ENCODE data around the gene SFXN1. TPM values are rescaled to one million over a fixed set of nuclear protein-coding genes. Genes with fewer than 3 reads are reported as not detected.
A peak's percentile ranks its signal among the peaks of the same experiment; 100 is the strongest.

The SFXN1 gene
- total RNA-seq, 1 donor from 2014 or later, result 89.4 TPM

DNA sequence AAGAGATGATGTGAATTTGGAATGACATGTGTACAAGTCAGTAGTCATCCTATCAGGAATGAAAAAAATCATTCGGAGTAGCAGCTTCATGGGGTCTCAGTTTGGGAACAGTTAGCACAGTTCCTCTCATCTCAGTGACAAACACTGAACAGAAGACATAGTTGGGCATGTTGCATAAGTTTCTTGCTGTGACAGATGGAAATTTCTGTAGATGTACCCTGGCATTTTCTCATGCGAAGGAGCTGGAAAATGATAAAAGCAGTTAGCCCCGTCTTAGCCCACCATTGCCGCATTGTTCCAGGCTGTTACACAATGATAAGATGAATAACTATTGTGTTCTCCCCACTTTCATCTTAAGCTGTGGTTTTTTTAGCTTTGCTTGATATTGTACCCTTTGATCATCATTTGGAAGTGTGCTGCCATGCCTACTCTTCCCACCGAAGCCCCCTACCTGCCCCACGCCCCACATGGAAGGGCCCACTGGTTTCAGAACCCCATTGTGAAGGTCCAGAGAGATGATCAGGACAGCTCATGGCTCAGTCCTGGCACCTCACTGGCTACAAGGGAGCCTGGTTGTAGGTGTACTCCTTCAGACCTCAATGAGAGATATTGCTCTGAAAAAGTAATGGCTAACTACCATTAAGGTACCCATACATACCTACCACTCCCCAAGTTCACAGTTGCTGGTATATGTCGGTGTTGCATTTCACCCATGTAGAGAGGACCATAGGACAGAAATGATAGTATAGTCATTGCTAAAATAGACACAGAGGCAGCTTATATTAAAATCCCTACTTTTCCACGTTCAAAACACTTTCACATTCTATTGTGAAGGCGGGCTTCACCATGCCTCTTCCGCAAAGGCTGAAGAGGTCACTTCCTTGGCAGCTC lies 38.8 kb downstream of the SFXN1 start:
- Histone ChIP-seq H2AFZ (ENCODE audit: low read depth, low read length) (no peak overlapping the region), H3K4me2 (ENCODE audit: low read length) (peak overlapping the region; percentile 76), H3K27ac (ENCODE audit: low read depth, low read length) (peak overlapping the region; percentile 81), H3K4me1 (ENCODE audit: insufficient read depth, low read length) (peaks cover 18% of the 10 kb centered on the region), H3K36me3 (ENCODE audit: insufficient read depth, low read length) (peaks cover 36% of the 10 kb centered on the region), H3K27me3 (ENCODE audit: insufficient read depth, low read length) (no peaks in the 10 kb centered on the region), H3K9ac (ENCODE audit: low read length) (peak overlapping the region; percentile 51), H4K20me1 (ENCODE audit: insufficient read depth, low read length) (no peaks in the 10 kb centered on the region), H3K4me3 (ENCODE audit: insufficient read depth, low read depth, low read length) (peak overlapping the region; percentile 31), H3K79me2 (ENCODE audit: insufficient read depth, low read length) (no peaks in the 10 kb centered on the region), H3K9me3 (ENCODE audit: insufficient read depth, low read depth, low read length) (no peaks in the 10 kb centered on the region)
- Mint-ChIP-seq H3K4me1 (ENCODE audit: low read depth, unreplicated experiment) (peaks cover 24% of the 10 kb centered on the region), H3K9me3 (ENCODE audit: unreplicated experiment) (no peaks in the 10 kb centered on the region), H3K36me3 (ENCODE audit: low read depth, unreplicated experiment) (peaks cover 38% of the 10 kb centered on the region), H3K4me3 (ENCODE audit: unreplicated experiment) (no peak overlapping the region), H3K27me3 (ENCODE audit: low read depth, unreplicated experiment) (no peaks in the 10 kb centered on the region), H3K27ac (ENCODE audit: unreplicated experiment) (peak overlapping the region; percentile 44)
- no peak for DNase-seq (ENCODE audit: low read depth)
- no peak for FAIRE-seq
- TF ChIP-seq, protein P1, sequence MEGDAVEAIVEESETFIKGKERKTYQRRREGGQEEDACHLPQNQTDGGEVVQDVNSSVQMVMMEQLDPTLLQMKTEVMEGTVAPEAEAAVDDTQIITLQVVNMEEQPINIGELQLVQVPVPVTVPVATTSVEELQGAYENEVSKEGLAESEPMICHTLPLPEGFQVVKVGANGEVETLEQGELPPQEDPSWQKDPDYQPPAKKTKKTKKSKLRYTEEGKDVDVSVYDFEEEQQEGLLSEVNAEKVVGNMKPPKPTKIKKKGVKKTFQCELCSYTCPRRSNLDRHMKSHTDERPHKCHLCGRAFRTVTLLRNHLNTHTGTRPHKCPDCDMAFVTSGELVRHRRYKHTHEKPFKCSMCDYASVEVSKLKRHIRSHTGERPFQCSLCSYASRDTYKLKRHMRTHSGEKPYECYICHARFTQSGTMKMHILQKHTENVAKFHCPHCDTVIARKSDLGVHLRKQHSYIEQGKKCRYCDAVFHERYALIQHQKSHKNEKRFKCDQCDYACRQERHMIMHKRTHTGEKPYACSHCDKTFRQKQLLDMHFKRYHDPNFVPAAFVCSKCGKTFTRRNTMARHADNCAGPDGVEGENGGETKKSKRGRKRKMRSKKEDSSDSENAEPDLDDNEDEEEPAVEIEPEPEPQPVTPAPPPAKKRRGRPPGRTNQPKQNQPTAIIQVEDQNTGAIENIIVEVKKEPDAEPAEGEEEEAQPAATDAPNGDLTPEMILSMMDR (IDR thresholded peaks at IDR 0.05; ENCODE audit: insufficient read depth, low read depth, low read length), result no peak
- no peak for TF ChIP-seq EZH2 (IDR thresholded peaks at IDR 0.05; ENCODE audit: insufficient read depth, low read length)

DNA sequence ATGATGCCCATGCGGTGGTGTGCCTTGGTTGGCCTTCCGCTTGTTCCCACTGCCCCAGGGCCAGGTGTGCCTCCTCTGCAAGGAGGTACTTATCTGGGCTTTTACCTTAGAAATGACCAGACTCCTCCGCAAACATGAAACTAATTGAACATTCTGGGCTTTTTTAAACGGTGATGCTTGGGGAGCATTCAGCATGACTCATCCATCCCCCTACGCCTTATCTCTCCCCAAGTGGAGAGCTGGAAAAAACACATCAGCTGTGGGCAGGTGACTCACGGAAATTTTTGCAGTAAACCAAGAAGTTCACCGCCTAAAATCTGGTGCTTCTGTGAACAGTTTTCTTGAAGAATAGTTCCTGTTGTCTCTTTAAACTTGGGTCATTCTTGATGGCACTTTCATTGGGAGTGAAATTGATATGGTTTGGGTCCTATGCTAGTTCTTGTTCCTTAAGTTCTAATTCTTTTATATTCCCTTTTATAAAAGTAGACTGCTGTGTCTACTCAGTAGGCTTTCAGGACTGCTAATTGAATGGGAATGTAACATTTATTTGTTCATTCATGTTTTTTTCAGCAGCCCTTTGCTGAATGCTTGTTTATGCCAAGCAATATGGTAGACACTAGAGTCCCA lies 39.6 kb downstream of the SFXN1 start:
- H3K79me2 ChIP-seq (ENCODE audit: insufficient read depth, low read length), result no peaks in the 10 kb centered on the region
- peak; percentile 96 for DNase-seq (ENCODE audit: low read depth)
- H3K4me1 ChIP-seq (ENCODE audit: insufficient read depth, low read length), result peaks cover 18% of the 10 kb centered on the region
- H3K4me1 Mint-ChIP-seq (ENCODE audit: low read depth, unreplicated experiment), result peaks cover 24% of the 10 kb centered on the region
- H3K36me3 ChIP-seq (ENCODE audit: insufficient read depth, low read length), result peaks cover 40% of the 10 kb centered on the region
- peaks cover 38% of the 10 kb centered on the region for H3K36me3 Mint-ChIP-seq (ENCODE audit: low read depth, unreplicated experiment)
- H3K27ac ChIP-seq (ENCODE audit: low read depth, low read length), result peak overlapping the region; percentile 81
- FAIRE-seq, result peak; percentile 49
- H3K4me3 ChIP-seq (ENCODE audit: insufficient read depth, low read depth, low read length), result peak overlapping the region; percentile 31
- no peaks in the 10 kb centered on the region for H3K27me3 ChIP-seq (ENCODE audit: insufficient read depth, low read length)
- no peaks in the 10 kb centered on the region for H3K27me3 Mint-ChIP-seq (ENCODE audit: low read depth, unreplicated experiment)
- H3K4me3 Mint-ChIP-seq (ENCODE audit: unreplicated experiment), result no peak overlapping the region
- no peaks in the 10 kb centered on the region for H3K9me3 ChIP-seq (ENCODE audit: insufficient read depth, low read depth, low read length)
- H4K20me1 ChIP-seq (ENCODE audit: insufficient read depth, low read length), result no peaks in the 10 kb centered on the region
- peak overlapping the region; percentile 51 for H3K9ac ChIP-seq (ENCODE audit: low read length)
- TF ChIP-seq EZH2 (IDR thresholded peaks at IDR 0.05; ENCODE audit: insufficient read depth, low read length), result no peak
- TF ChIP-seq, protein P1 (IDR thresholded peaks at IDR 0.05; ENCODE audit: insufficient read depth, low read depth, low read length), result no peak
- no peaks in the 10 kb centered on the region for H3K9me3 Mint-ChIP-seq (ENCODE audit: unreplicated experiment)
- no peak overlapping the region for H2AFZ ChIP-seq (ENCODE audit: low read depth, low read length)
- H3K27ac Mint-ChIP-seq (ENCODE audit: unreplicated experiment), result peak overlapping the region; percentile 63
- peak overlapping the region; percentile 76 for H3K4me2 ChIP-seq (ENCODE audit: low read length)
